ENCODE measurements around the gene CCKAR. TPM values are rescaled to one million over a fixed set of nuclear protein-coding genes. Genes with fewer than 3 reads are reported as not detected.
A peak's percentile ranks its signal among the peaks of the same experiment; 100 is the strongest.

Gene CCKAR
- total RNA-seq, 1 donor from 2014 or later, result not detected

GRCh38 chr4:26525136-26525770 is 35.0 kb upstream of the CCKAR start:
- DNase-seq (ENCODE audit: low read depth), result peak; percentile 74
- TF ChIP-seq, protein P1, sequence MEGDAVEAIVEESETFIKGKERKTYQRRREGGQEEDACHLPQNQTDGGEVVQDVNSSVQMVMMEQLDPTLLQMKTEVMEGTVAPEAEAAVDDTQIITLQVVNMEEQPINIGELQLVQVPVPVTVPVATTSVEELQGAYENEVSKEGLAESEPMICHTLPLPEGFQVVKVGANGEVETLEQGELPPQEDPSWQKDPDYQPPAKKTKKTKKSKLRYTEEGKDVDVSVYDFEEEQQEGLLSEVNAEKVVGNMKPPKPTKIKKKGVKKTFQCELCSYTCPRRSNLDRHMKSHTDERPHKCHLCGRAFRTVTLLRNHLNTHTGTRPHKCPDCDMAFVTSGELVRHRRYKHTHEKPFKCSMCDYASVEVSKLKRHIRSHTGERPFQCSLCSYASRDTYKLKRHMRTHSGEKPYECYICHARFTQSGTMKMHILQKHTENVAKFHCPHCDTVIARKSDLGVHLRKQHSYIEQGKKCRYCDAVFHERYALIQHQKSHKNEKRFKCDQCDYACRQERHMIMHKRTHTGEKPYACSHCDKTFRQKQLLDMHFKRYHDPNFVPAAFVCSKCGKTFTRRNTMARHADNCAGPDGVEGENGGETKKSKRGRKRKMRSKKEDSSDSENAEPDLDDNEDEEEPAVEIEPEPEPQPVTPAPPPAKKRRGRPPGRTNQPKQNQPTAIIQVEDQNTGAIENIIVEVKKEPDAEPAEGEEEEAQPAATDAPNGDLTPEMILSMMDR (conservative IDR thresholded peaks at IDR 0.05; ENCODE audit: low read depth, low read length), result no peak
- H3K4me3 ChIP-seq (ENCODE audit: low read depth, low read length), result no peak overlapping the region

DNA sequence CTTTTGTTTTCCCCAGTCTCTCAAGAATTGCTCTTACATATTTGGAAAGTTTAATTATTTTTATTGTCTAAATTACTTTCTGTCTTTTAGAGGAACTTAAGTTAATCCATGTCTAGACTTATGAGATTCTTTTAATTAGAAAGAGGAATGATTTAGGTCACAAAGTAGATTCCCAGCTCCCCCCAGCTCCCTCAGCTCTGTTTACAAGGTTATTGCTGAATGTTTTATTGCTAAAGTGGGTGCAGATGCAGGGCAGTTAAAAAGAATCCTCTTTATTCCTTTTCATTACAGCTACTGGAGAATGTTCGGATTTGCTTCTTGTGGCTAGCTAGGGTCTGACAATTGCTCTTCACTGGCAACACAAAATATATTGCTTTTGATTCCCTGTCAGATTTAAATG is 33.7 kb upstream of the CCKAR start:
- TF ChIP-seq, protein P1 (conservative IDR thresholded peaks at IDR 0.05; ENCODE audit: low read depth, low read length), result no peak
- no peak overlapping the region for H3K4me3 ChIP-seq (ENCODE audit: low read depth, low read length)
- DNase-seq (ENCODE audit: low read depth), result no peak

- TF ChIP-seq, protein P1 (conservative IDR thresholded peaks at IDR 0.05; ENCODE audit: low read depth, low read length), result no peak
- H3K4me3 ChIP-seq (ENCODE audit: low read depth, low read length), result no peak overlapping the region
- no peak for DNase-seq (ENCODE audit: low read depth)
These were observed 32.2 kb upstream of the CCKAR start for GRCh38 chr4:26522478-26522877.

- no peak overlapping the region for H3K4me3 ChIP-seq (ENCODE audit: low read depth, low read length)
- no peak for DNase-seq (ENCODE audit: low read depth)
- TF ChIP-seq, protein P1 (conservative IDR thresholded peaks at IDR 0.05; ENCODE audit: low read depth, low read length), result no peak
These were observed 30.6 kb upstream of the CCKAR start for GRCh38 chr4:26520728-26521450.

- TF ChIP-seq, protein P1 (conservative IDR thresholded peaks at IDR 0.05; ENCODE audit: low read depth, low read length), result no peak
- DNase-seq (ENCODE audit: low read depth), result no peak
- no peak overlapping the region for H3K4me3 ChIP-seq (ENCODE audit: low read depth, low read length)
These were observed 25.7 kb upstream of the CCKAR start for GRCh38 chr4:26515936-26516335.

DNA sequence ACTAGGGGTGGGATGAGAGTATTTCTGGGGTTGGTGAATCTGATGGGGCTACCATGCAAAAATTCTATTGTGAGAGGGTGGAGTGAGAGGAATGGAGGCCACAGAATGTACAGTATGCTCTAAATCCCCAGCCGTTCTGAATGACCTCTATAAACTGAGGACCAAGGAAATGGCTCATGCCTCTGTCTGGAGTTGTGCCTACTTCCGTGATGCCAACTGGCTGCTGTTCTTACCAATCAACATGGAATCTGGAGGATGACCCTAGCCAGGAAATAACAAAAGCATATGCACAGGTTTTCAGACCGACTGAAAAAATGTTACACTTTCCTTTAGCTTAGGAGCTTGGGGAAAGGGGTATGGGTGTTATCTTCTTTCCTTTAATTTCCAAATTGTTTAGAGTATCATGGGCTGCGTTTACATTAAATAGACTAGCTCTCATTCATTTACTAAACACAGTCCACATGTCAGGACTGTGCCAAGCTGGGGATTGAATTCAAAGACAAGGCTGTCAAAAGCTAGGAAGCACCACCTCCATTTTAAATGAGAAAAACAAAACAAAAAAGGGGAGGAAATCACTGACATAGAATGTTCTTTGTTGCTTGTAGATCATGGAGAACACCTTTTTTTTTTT is 20.2 kb upstream of the CCKAR start:
- no peak for DNase-seq (ENCODE audit: low read depth)
- TF ChIP-seq, protein P1 (conservative IDR thresholded peaks at IDR 0.05; ENCODE audit: low read depth, low read length), result no peak
- H3K4me3 ChIP-seq (ENCODE audit: low read depth, low read length), result no peak overlapping the region

Data from epithelial cell of proximal tubule (primary cell).